GM21381 (cell line): ENCODE measurements around the gene CALD1.
A peak's percentile ranks its signal among the peaks of the same experiment; 100 is the strongest.

ENCODE experiments used
- ATAC-seq: cut with Tn5 transposase; IDR thresholded peaks from one replicate; pipeline ENCODE4 v1.9.1; 2021; ENCODE audit warnings: mild to moderate bottlenecking, moderate library complexity; ENCODE audit not compliant: unreplicated experiment

CALD1 gene

DNA sequence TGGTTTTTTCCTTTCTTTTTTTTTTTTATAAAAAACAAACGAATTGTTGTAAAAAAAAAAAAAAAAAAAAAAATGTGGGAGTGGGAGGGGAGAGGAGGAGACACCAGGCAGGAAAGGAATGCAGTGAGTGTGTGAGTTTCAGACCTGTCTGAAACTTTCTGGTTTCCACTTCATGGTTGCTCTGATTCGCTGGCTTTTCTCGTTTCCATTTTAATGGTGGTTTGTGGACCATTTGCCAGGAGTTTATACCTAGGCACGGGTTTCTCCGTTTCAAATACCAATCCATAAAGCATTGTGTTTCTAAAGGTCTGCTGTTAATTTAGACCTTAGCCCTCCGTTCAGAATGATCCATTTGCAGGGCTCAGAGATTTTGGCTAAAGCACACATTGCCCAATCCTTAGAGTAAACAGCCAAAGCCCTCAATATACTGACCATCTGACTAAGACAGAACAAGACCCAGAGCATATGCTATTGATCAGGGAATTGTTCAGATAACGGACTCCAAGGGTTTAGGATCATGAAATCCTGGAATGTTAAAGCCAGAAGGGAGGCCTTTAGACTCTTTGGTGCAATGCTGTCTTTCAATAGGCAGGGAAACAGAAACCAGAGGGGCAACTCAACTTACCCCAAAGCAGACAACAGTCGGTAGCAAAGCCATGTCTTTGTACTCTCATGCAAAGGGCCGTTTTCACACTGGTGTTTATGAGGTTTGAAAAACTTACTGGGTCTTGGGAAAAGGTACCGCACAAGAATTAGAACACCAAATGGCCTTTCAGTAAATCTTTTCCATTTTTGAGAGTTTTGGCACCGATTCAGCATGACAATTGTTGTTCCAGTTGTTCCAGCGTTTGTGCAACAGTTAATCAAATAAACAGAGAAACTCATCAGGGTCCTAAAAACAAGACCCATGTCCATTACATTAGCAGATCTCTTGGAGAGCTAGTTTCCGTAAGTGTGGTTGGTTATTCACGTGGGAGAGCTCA is 112.6 kb downstream of the CALD1 start:
- no peak for ATAC-seq

GRCh38 chr7:134892963-134893362 is 113.5 kb downstream of the CALD1 start:
- no peak for ATAC-seq

- ATAC-seq: no peak
Measured at GRCh38 chr7:134893920-134894319, 114.5 kb downstream of the CALD1 start.

DNA sequence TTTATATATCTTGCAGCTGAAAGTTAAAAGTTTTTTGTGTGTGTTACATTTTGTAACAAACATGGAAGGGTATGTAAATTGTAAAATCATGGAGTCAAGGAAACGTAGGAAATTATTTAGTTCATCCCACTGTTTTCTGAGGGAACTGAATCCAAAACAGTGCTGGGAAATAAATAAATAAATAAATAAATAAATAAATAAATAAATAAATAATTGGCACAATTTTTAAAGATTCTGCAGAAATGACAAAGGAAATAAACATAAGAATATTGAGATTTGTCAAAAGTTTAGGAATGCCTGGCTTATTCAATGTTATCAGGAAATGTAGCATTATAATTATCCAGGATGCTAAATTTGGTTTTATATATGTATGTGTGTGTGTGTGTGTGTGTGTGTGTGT is 115.5 kb downstream of the CALD1 start:
- no peak for ATAC-seq

- no peak for ATAC-seq
Measured at GRCh38 chr7:134896073-134896472, 116.6 kb downstream of the CALD1 start.

DNA sequence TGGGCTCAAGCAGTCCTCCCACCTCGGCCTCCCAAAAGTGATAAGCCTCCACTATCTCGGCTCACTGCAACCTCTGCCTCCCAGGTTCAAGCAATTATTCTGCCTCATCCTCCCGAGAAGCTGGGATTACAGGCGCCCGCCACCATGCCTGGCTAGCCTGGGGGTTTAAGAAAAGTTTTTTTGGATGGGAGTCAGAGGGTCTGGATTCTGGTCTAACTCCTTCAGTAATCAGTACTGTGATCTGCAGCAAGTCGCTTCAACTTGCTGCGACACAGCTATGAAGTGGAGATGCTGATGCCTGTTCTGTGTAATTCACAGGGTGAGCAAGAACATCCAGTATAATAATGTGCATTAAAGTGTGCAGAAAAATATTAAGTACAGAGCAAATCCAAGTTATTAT is 118.5 kb downstream of the CALD1 start:
- ATAC-seq: no peak

- ATAC-seq: no peak
Measured at GRCh38 chr7:134899729-134900128, 120.3 kb downstream of the CALD1 start.

GRCh38 chr7:134900166-134900982 is 120.9 kb downstream of the CALD1 start:
- peak; percentile 87 for ATAC-seq

DNA sequence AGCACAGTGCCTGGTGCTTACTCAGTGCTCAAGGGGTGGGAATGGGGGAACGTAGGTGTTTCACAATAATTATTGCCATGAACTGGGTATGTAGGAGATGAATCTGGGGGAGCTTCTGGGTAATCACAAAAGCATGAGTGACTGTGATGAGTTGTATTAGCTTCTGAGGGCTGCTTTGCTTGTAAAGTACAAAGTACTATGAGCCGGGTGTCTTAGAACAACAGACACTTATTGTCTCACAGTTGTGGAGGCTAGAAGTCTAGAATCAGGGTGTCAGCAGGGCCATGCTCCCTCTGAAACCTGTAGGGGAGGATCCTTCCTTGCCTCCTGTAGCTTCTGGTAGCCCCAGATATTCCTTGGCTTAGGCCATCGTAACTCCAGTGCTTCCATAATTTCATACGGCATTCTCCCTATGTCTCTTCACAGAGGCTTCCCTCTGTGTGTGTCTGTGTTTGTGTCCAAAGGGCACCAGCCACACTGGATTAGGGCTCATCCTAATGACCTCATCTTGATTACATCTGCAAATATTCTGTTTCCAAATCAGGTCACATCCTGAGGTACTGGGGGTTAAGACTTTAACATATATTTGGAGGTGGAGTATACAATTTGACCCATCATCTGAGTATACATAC is 122.1 kb downstream of the CALD1 start:
- no peak for ATAC-seq

DNA sequence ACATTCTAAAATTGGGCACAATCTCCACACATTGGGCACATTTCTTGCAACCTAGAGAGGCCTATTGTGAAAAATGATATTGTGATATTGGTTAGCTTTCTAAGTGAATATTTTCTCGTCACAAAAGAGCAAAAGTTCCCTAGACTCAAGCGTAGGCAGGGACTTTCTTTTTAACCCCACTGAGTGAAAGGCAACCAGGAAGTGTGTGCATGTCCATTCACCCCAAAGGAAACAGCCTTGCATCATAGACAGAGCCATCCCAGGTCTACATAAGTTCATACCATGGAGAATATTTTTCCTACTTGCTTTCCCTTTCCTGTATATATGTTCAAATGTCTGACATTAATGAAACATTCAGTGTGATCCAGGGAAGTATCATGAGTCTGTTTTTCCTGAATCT is 122.6 kb downstream of the CALD1 start:
- ATAC-seq: no peak

DNA sequence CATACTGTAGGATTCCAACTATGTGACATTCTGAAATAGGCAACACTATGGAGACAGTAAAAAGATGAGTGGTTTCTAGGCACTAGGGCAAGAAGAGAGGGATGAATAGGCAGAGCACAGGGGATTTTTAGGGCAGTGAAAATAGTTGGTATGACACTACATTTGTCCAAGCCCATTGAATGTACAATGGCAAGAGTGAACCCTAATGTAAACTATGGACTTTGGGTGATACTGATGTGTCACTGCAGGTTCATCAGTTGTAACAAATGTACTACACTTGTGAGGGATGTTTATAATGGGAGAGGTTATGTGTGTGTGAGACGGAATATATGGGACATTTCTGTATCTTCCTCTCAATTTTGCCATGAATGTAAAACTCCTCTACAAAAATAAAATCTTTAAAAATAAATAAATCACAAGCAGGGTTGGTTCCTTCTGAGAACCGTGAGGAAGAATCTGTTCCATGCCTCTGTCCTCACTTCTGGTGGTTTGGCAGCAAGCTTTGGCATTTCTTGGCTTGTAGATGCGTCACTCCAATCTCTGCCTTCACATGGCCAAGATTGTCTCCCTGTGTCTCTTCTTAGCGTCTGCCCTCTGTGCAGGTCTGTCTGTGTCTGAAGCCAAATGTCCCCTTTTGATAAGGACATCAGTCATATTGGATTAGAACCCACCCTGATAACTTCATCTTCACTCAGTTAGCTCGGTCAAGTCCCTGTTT is 123.8 kb downstream of the CALD1 start:
- no peak for ATAC-seq

GRCh38 chr7:134905375-134905774 is 125.9 kb downstream of the CALD1 start:
- ATAC-seq: no peak

DNA sequence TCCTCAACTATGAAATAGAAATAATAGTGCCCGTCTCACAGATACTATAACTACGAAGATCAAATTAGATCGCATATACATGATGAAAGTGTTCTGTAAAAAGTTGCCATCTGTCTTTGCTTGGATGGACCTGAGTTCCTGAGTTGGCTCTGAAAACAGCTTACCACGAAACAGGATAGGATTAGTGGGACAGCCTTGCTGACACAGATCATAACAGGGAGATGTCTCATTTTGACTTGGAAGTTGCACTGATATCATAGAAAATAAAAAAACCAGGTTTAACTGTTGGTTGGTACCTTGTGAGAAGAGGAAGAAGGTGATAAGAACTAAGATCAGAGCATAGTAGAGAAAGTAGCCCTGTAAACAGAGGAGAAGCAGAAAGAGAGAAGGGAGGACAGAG is 127.6 kb downstream of the CALD1 start:
- ATAC-seq: no peak

GRCh38 chr7:134907639-134908038 is 128.2 kb downstream of the CALD1 start:
- no peak for ATAC-seq

DNA sequence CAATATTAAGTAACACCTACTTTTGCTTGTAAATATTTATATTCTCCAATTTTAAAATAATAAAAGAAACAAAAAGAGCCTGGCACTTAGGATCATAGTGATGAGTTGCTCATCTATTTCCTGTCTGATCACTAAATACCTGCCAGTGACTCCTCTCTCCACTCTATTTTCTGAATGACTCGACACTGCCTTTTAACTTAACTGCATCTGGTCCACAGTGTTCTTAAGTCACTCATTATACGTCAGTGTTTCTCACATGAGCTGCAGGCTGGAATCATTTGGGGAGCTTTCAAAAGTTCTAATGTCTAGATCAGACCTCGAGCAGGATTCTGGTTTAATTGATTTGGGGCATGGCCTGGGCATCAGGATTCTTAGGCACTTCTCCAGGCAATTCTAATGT is 128.9 kb downstream of the CALD1 start:
- ATAC-seq: no peak

GRCh38 chr7:134910214-134910890 is 130.9 kb downstream of the CALD1 start:
- ATAC-seq: no peak

GRCh38 chr7:134910968-134911367 is 131.5 kb downstream of the CALD1 start:
- ATAC-seq: no peak

DNA sequence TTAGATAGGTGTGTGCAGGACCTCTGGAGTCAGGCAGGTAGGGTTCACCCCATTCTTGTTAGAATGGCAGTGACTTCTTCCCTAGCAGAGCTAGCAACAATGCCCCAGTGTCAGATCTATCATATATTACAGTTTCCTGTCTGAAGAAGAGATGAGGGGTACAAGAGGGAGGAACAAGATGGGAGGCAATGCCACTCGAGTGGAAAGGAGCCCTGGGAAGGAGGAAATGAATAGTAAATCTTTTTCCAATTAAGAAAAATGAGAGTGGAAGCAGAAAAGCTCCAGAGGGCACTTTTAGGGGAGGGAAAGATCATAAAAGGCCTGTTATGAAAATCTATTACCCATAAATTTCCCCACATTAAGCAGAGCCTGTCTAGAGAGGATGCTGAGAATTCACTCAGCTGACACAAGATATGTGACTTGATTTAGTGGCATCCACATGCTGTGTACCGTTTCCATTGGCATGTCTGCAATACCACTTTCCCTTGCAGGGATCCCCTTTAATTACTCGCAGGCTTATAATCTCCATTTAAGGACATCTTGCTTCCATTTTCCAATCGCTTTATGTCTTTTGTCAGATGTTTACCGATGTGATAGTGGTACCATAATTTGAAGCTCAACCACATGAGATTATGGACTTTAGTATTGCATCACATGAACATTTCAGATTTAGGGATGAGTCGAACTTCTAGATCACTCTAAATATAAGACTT is 136.9 kb downstream of the CALD1 start:
- ATAC-seq: no peak

- ATAC-seq: no peak
Measured at GRCh38 chr7:134919240-134919641, 139.8 kb downstream of the CALD1 start.
